EH (cell line): ENCODE results near the gene PLEKHA1.

Experiments
- DNase-seq: peaks from one replicate; pipeline ENCODE4 v3.0.0-alpha.2; 2015; ENCODE audit warnings: low read depth

The PLEKHA1 gene

DNA sequence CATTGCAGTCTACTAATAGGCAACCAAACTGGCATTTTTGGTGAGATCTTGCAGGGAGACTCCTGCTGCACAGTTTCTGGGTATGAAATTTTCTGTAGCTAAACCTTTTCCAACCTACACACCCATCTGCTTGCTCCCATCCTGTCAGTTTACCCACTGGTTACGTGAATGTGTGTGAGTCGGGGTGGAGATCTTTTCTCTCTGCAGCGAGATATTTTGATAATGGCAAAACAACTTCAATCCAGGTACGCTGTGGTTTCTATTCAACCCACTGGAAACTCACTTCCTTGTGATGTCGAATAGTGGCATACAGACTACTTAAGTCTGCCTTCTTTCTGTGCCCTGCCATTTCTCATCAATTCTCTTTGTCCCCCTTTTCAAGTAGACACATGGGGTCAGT is 4.5 kb downstream of the PLEKHA1 start:
- DNase-seq: no peak

DNA sequence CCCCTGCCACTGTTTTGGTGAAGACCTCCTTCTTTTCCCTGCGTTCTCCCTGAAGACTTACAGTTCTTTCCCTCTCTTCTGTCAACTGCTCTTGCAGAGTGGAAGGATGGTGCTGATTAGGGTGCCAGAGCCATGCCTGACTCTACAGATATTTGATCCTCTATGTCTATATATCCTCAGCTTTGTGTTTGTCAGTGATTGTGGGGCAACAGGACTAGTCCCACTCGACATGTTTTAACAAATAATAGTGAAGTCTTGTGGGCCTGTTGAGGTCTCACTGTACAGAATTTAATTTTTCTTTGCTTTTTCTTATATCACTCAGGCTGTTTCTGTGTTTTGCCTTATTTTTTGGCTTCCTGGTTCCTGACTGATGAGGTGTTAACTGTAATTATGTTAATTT is 5.0 kb downstream of the PLEKHA1 start:
- no peak for DNase-seq

DNA sequence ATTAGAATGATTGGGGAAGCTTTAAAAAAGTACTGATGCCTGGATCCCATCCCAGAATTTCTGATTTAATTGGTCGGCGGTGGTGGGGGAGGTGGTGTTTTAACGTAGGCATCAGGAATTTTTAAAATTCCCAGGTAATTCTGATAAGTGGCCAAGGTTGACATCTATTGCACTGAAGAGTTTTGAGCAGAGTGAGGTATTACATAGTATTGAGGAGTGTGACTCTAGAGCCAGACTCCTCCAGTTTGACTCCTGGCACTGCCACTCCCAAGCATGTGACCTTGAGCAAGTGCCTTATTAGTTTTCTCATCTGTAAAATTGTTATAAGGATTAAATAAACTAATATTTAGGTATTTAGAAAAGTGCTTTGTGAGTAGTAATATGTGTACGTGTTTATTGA is 6.2 kb downstream of the PLEKHA1 start:
- DNase-seq: no peak

DNA sequence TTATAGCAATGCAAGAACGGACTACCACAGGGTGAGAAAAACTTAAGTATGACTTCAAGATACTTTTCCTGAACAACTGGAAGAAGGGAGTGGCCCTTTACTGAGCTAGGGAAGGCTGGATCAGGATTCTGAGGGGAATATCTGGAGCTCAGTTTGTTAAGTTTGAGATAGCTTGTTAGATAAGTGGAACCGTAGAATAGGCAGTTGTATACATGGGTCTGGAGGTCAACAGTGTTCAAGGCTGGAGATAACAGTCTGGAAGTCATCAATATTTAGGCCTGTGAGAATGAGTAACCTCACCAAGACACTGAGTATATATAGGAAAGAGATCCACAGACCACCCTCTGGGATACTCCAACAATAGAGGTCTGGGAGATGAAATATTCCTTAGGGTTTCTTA is 7.2 kb downstream of the PLEKHA1 start:
- no peak for DNase-seq

DNA sequence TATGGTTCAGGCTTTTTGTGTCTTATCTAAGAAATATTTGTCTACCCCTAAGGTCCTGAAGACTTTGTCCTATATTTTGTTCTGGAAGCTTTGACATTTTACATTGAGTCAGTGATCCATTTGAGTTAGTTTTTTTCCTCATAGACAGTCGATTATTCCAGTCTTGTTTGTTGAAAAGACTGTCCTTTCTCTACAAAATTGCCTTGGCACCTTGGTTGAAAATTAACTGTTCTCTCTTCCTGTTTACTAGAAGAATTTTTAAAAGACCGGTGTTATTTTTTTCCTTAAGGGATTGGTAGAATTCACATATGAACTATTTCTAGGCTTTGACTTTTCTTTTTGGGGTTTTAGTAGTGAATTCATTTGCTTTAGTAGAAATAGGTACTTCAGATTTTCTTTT is 12.0 kb downstream of the PLEKHA1 start:
- DNase-seq: no peak

DNA sequence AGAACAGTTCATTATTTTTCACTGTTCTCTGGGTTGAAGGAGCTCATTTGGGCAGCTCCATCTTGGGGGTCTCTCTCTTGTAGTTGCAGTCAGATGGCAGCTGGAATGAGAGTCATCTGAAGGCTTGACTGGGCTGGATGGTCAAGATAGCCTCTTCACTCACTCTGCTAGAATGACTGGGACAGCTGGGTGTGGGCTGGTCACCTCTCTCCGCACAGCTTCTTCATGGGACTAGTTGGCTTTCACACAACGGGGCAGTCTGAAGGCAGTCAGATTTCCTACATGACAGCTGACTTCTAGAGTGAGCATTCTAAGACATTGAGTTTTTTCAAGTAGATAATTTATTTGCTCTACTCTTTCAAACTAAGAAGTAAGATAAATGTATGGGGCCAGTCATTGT is 13.1 kb downstream of the PLEKHA1 start:
- no peak for DNase-seq

DNA sequence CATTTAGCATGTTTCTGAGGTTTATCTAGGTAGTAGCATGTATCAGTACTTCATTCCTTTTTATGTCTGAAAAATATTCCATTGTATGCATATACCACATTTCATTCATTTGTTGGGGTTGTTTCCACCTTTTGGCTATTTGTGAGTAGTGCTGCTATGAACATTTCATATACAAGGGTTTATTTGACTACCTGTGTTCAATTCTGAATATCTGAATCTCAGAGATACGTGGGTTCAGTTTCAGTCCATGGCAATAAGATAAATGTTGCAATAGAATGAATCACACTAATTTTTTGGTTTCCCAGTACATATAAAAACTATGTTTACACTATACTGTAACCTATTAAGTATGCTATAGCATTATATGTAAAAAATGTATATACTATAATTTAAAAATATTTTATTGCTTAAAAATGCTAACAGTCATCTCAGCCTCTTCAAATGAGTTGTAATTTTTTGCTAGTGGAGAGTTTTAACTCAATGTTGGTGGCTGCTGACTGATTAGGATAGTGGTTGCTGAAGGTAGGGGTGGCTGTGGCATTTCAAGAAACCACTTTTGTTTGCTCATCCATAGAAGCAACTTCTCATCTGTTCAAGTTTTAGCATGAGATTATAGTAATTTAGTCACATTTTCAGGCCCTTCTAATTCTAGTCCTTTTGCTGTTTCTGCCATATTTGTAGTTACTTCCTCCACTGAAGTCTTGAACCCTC is 13.9 kb downstream of the PLEKHA1 start:
- no peak for DNase-seq

DNA sequence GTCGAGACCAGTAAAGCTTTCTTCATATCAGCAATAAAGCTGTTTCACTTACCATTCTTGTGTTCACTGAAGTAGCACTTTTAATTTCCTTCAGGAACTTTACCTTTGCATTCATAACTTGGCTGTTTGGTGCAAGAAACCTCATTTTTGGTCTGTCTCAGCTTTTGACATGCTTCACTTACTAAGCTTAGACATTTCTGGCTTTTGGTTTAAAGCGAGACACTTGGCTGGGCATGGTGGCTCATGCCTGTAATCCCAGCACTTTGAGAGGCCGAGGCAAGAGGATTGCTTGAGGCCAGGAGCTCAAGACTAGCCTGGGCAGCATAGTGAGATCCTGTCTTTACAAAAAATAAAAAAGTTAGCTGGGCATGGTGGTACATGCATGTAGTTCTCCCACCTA is 15.8 kb downstream of the PLEKHA1 start:
- DNase-seq: no peak

DNA sequence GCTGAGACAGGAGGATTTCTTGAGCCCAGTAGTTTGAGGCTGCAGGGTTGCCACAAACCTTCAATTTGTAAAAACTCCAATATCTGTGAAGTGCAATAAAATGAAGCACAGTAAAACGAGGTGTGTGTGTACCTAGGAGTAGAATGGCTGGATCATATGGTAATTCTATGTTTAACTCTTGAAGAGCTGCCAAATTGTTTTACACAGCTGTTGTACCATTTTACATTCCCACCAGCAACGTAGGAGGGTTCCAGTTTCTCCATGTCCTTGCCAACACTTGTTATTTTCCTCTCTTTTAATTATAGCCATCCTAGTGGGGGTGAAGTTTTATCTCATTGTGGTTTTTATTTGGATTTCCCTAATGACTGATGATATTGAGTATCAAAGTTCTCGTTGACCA is 16.2 kb downstream of the PLEKHA1 start:
- no peak for DNase-seq

DNA sequence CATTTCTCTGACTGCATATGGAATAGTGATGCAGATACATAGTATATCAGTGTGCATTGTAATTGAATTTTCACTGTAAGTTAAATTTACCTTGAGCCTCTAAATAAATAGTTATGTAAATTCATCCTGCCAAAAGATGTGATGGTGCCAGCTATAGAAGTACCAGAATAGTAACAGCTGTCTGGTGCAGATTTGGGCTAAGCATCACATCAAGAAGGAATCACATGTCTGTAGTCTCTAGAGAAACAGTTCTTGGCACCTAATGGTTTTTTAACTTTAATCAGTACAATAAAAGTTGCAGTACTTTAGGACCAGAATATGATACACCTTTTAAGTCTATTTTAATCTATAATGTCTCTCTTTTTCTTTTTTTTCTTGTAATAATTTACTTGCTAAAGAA is 17.4 kb downstream of the PLEKHA1 start:
- no peak for DNase-seq

DNA sequence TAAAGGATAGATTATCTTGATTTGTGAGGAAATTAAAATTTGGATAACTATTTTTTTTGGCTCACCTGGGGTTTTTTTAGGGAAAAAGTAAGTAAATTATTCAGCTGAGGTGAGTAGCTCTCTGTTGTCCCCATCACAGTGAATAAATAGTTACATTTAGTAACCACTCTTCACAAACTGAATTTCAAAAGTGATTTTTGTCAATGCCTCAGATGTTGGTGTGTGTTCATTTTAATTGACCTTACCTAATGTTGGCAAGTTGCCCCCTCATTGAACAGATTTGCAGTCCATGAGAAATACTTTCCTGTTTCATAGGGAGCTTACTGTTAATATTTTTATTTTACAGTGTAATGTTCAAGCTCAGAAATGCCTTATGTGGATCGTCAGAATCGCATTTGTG is 18.3 kb downstream of the PLEKHA1 start:
- DNase-seq: no peak

DNA sequence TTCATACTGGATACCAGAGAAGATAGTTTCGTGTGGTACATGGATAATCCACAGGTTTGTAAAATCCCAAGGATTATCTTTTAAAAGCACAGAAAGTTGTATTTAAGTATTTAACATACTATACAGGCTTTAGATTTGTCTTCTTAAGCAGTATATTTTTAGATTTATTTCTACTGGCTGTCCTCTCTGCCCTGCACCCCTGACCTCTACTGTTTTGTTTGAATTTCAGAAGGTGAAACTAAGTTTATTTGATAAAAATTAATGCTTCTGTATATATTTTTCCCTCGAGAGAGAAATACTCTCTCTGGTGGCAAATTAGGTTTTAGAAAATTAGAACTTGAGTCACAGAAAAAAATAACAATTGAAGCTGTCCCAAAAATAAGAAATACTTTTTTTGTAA is 18.8 kb downstream of the PLEKHA1 start:
- DNase-seq: no peak

DNA sequence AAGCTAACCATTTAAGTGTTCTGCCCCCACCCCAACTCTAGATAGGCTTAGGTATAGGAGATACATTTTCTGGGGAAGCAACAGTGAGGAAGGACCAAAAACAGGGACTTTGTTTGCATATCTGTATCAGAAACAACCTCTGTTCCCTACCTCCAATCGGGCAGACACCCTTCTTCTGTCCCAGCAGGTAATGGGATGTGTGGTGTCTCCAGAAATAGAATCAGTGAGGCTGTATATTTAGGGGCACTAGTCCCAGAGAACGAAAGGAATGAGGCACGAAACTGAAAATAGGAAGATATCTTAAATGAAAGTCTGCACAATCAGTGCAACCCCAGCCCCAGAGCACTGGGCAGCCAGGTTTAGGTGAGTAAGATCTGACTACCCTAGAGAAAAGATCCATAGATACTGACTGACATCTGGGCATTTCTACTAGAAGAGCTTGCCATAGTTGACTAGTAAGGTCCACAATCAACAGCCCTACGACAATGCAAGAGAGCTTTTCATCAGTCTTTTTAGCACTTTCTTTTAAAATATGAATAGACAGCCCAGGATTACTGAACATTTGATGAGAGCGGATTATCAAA is 28.1 kb downstream of the PLEKHA1 start:
- no peak for DNase-seq

DNA sequence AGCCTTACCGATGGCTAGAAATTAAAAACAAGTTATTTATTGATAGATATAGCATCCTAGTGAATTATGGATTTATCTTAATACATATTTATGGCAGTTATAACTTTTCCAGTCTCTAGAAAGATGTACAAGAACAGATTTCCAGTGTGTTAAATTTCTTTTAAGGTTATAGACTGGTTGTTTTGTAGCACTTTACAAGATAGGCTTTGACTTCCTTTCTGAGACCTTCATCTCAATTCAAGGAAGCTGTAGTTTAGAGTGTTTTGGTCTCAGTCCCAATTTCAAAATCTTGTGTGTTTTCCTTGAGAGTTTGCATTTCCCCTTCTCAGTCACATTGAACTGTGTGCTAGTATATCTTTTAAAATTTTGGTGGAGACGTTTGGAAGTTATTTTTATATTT is 30.1 kb downstream of the PLEKHA1 start:
- no peak for DNase-seq

DNA sequence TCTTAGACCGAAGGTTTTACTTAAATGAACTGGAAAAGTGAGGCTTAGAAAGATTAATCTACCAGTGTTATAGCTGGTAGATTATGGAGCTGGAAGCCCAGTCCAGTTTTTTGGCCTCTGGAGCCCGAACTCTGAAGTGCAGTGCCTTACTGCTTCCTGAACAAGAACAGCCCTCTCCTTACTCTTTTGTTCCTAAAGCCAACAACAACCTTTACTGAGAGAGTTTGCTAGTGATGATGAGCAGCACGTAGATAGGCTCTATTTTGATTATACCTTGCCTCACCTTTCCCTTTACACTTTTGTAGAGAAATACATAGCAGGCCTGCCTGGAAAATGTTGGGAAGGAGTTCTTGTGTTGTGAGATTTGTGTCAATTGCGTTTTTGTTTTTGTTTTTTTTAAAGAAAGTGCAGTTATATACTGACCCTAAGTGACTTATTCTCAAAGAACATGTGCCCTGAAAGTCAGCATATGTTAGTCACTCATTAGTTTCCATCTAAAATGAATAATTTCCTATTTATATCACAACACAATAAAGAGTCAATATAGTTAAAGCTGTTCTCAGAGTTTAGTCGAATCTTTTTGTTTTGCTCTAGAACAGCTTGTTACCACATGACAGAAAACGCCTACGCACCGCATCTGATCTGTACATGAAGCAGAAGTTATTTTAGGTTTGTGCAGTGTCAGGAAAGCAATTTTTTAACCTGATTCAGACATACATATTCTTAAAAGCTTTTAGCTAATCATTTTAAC is 33.0 kb downstream of the PLEKHA1 start:
- DNase-seq: no peak

DNA sequence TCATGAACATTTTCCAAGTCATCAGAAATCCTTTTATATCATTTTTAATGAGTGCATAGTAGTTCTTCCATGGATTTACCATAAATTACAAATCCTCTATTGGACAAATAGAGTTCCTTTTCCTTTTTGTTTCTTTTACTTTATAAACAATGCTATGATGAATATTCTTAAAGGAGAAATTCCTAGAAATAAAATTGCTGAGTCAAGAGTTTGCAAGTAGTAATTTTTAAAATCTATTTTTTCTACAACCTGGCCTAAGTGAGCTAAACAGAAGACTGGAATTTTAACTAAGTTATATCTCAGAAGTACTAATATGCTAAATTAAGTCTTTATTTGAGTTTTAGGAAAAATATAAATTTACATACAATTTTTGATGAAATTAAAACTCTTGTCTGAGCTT is 38.8 kb downstream of the PLEKHA1 start:
- DNase-seq: no peak

DNA sequence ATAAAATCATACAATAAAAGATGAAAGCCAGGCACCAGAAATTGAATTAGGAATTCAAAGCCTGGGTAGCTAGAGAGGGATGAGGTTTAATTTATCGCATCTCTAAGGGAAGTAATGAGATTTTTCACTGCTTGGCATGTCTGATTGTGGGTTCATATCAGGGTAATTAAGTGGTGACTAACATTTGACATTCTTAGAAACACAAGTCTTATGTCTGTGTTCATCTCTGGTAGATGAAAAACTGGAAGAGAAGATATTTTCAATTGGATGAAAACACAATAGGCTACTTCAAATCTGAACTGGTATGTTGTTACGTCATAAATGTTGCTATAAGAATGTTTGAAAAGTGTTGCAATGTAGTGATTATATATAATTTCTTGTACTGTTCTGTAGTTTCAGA is 43.2 kb downstream of the PLEKHA1 start:
- peak; percentile 51 for DNase-seq

DNA sequence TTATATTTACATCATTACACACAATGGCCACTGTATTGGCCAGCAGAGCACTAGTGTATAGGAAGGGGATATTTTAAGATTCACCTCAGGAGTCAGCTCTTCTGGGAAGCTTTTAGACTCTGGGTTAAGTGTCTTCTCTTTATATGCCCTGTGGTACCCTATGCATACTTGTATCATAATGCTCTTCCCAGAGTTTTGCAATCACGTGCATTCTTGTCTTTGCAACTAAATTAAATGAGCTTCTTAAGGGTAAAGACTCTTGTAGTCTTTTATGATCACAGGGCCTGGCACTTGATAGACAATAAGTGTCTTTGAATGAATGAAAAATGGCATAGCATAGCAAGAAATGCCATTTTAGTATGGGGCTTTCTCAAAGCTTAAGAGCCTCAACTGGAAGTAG is 44.5 kb downstream of the PLEKHA1 start:
- DNase-seq: peak; percentile 55

DNA sequence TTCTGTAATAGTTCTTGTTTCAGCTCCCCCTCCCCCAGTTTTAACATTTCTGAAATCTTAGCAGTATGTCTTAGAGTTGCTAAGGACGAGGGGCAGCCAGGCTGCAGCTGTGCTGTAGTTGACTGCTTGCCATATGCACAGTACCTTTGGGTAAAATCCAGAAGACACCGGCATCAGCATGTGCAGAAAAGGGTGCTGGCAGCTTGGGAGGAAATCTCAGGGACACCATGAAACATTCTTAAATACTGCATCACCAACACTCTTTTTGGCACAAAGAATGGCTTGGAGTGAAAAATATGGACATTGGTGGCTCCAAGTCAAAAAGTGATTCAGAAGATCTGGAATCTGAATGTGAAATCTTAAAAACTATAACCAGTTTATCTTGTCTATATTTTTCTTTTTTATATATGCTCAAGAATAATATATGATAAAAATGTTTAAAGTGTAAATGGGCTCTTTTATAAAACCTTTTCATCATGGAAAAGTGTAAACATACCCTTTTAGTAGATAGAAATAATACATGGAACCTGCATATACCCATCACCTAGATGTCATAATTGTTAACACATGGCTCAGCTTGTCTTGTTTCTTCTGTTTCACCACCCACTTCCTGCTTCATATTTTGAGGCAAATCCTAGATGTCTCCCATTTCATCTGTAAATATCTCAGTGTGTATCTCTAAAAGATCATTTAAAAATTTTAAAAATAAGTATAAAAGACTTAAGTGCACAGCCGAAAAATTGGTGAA is 45.5 kb downstream of the PLEKHA1 start:
- DNase-seq: peak; percentile 83

DNA sequence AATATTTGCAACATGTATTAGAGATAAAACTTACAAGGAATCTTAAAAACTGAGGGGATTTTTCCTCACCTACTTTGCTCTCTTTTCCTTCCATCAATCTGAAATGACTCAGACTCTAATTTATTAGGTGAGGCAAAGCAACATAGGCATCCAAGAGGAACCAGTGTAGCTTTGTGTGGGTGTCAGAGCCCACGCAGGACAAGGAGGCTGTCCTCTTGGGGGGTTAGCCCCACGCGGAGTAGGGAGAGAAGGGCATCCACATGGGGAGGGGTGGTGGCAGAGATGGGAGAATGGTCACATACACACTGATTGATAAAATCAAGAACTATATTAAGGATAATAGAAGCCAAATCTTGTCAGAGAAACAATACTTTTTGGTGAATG is 46.1 kb downstream of the PLEKHA1 start:
- DNase-seq: peak; percentile 30

DNA sequence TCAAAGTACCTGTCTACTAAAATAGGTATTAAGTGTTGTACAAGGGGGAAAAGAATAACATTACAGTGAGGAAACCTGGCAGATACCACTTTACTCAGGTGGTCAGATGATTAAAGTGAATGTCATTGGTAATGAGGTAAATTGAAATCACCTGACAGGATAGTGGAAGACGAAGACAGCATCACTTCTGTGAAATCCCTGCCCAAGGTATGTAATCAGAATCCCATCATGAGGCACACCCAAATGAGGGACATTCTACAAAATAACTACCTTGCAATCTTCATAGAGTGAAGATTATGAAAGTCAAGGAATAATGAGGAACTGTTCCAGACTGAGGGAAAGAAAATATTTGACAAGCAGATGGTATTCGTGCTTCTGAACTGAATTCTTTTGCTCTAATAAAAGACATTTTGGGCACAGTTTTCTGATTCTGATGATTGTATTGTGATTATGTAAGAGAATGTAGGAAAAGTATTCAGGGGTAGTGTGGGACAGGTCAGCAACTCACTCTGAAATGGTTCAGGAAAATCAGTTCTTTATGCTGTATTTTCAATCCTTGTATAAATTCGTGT is 46.6 kb downstream of the PLEKHA1 start:
- DNase-seq: peak; percentile 61

DNA sequence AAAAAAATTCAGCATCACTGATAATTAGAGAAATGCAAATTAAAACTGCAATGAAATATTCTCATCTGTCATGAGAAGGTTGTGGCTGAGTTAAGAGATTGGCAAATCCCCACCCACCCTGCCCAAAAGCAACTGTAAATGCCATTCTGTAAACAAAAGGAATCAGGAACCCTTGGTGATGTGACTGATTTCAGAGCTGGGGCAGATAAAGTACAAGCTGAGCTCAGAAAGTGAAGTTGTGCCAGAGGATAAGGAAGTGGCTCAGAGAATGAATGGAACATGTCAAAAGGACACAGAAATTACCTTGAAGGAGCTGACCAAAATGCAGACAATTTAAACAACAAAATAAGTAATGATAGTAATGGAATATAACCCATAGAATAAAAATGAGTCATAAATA is 47.2 kb downstream of the PLEKHA1 start:
- DNase-seq: peak; percentile 13
